LNCaP clone FGC (cell line): ENCODE measurements around the gene RALBP1.
"Not testable (repeated sequence)": the region's sequence is repeated elsewhere in the genome, so short reads cannot be mapped to it uniquely, and the experiment has no call there.

ENCODE experiments used
- DNase-seq: peaks from one replicate; pipeline ENCODE4 v3.0.0-alpha.2; 2011; ENCODE audit warnings: low read depth
- H3K4me3 ChIP-seq: 2 replicates; pipeline ENCODE4 v1.5.1; 2011; ENCODE audit warnings: mild to moderate bottlenecking, low read depth, low read length, control low read depth
- TF ChIP-seq, protein P1 (sequence below): IDR thresholded peaks from 2 replicates; pipeline ENCODE4 v1.5.1; 2012; ENCODE audit warnings: mild to moderate bottlenecking; ENCODE audit not compliant: control insufficient read depth, insufficient read depth; ENCODE audit errors: extremely low read depth

Gene RALBP1

DNA sequence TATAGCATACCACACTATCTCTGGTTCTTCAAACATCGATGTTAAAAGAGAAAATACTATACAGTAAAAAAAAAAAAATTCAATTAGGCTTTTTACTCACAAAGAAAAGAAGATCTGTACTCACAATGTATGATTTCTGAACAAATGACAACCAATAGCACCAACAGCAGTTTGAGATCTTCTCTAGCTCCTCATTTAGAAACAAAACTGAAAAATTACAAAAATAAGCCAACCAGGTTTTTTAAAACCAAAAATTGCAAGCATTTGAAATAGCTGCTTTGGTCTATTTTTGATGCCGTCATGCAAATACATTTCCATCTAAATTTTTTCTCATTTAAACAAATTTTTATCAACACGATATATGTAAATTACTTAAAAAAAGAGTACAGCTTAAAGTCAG is 34.3 kb upstream of the RALBP1 start:
- TF ChIP-seq, protein P1, sequence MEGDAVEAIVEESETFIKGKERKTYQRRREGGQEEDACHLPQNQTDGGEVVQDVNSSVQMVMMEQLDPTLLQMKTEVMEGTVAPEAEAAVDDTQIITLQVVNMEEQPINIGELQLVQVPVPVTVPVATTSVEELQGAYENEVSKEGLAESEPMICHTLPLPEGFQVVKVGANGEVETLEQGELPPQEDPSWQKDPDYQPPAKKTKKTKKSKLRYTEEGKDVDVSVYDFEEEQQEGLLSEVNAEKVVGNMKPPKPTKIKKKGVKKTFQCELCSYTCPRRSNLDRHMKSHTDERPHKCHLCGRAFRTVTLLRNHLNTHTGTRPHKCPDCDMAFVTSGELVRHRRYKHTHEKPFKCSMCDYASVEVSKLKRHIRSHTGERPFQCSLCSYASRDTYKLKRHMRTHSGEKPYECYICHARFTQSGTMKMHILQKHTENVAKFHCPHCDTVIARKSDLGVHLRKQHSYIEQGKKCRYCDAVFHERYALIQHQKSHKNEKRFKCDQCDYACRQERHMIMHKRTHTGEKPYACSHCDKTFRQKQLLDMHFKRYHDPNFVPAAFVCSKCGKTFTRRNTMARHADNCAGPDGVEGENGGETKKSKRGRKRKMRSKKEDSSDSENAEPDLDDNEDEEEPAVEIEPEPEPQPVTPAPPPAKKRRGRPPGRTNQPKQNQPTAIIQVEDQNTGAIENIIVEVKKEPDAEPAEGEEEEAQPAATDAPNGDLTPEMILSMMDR = no peak
- DNase-seq = no peak
- no peak overlapping the region for H3K4me3 ChIP-seq

DNA sequence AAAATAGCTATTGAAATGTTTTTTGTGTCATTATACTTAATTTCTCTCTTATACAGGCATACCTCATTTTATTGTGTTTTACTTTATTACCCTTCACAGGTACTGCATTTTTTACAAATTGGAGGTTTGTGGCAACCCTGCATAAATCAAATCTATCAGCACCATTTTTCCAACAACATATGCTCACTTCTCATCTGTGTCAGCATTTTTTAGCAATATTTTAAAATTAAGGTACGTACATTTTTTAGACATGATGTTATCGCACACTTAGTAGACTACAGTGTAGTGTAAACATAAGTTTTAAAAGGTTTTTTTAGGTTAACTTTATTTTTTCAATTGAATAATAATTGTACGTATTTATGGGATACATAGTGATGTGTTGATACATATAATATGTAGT is 30.8 kb upstream of the RALBP1 start:
- TF ChIP-seq, protein P1 = no peak
- DNase-seq = no peak
- no peak overlapping the region for H3K4me3 ChIP-seq

DNA sequence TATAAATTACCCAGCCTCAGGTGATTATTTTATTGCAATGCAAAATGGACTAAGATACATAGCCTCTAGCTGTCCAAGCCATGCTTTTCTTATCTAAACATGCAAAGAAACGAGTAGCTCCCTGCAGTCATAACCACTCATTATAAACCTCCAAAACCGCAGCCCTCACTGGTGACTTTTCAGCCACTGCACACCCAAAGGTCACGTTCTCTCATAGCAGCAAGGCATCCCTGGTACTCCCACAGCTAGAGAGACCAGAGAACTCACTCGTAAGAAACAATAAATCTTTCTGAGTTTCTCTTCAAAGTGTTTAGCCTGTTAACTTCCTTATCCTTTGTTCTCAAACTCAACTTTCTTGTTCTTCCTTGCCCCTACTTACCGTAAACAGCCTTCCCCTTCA is 28.5 kb upstream of the RALBP1 start:
- no peak overlapping the region for H3K4me3 ChIP-seq
- no peak for DNase-seq
- TF ChIP-seq, protein P1 = no peak

DNA sequence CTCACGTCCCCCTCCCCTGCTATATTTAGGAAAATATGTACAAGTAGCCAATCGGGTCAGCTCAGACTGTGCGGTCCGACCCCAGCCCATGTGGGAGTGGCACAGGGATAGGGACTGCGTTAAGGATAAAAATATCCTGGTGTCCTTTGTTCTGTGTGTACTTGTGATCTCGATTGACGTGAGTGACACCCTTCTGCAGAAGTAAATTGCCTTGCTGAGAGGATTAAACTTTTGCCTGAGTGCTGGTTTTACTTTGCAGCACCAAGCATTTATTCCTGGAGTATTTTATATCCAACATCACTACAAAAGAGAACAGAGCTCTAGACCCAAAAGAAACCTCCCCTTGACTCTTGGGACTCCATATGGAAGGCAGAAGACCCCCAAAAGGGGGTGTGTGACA is 28.0 kb upstream of the RALBP1 start:
- TF ChIP-seq, protein P1 = no peak
- DNase-seq = no peak
- H3K4me3 ChIP-seq = no peak overlapping the region

DNA sequence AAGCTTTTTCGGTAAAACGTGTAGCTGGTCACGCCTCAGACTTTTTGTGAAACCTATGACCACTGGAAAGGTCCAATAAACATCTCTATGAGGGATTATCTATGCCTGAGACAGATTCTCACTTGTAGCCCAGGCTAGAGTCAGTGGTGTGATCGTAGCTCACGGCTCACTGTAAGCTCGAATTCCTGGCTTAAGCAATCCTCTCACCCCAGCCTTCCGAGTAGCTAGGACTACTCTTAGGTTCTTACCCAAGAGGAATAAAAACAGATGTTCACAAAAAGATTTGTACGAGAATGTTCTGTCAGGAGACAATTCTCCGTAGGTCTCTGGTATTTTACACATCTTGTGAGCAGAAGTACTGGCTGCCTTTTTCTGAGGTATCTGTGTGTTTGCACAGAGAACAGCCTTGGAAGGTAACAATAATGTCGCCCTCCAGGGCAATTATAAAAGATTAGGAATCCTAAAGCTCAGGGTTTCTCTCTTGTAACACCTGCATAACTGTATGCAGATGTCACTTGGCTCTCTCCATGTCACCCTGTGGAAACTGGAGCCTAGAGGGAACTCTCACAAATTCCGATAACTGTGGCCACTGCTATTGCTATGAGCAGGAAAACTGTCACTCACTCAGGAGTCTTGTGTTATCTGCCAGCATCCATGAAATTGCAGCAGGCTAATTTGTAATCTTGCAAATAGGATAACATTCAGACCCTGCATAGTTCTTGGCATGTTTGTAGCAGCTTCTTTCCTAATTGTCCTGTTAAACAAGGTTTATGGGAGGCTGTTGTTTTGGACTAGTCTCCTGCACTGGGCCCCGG is 25.5 kb upstream of the RALBP1 start:
- TF ChIP-seq, protein P1 = no peak
- no peak overlapping the region for H3K4me3 ChIP-seq
- DNase-seq = no peak

DNA sequence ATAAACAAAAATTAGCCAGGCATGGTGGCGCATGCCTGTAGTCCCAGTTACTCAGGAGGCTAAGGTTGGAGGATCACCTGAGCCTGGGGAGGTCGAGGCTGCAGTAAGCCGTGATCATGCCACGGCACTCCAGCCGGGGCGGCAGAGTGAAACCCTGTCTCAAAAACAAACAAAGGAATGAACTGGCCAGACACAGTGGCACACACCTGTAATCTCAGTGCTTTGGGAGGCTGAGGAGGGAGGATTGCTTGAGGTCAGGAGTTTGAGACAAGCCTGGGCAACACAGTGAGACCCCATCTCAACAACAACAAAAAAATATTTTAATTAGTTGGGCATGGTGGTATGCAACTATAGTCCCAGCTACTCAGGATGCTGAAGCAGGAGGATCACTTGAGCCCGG is 24.4 kb upstream of the RALBP1 start:
- not testable (repeated sequence) for H3K4me3 ChIP-seq, DNase-seq

DNA sequence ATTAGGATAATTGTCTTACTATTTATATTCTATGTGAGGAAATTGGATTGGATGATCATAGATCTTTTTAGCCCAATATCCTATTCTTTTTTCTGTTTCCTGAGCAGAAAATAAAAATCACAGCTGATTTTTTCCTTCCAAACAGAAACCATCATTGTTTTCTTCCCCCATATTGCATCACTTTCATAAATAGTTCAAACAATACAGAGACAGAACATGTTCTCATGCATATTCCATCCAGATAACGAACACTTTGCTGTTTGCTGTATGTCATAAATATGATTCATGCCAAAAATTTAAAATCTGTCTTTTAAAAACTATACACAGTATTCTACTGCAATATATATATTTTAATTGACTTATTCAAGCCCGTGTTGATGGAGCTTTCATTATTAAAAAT is 22.0 kb upstream of the RALBP1 start:
- no peak overlapping the region for H3K4me3 ChIP-seq
- TF ChIP-seq, protein P1 = no peak
- no peak for DNase-seq
